NCI-H1436 (cell line): ENCODE results near the gene FGD4.
A peak's percentile ranks its signal among the peaks of the same experiment; 100 is the strongest.

ENCODE experiments used
- DNase-seq: peaks from one replicate; lab custom pipeline; 2025; lab: John Stamatoyannopoulos, UW

Gene FGD4

DNA sequence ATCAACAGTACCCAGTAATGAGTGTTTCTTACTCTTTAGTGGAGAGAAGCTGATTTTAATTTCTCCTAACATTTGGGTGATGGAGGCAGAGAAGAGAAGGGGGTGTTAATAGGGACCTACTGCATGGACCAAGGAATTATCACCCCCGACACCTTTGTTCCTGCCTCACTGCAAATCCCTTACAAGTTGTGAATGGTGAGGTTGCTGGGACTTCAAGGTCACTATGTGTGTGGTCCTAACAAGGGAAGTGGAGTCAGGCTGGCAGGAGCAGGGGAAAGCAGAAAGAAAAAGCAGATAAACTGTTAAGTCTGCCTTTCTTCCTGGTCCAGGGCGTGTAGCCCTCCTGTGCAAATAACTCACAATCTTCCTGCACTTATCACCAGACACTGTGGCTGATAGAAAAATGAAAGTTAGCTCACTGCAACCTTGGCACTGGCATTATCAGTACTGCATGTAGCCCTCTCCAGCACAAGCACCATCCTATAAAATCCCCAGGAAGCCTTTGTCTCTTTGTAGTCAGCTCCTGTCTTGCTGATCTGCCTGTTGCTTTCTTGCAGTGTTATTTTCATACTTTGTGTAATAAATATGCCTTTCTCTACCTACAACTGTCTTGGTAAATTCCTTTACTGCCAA is 167.4 kb downstream of the FGD4 start:
- DNase-seq, result no peak

DNA sequence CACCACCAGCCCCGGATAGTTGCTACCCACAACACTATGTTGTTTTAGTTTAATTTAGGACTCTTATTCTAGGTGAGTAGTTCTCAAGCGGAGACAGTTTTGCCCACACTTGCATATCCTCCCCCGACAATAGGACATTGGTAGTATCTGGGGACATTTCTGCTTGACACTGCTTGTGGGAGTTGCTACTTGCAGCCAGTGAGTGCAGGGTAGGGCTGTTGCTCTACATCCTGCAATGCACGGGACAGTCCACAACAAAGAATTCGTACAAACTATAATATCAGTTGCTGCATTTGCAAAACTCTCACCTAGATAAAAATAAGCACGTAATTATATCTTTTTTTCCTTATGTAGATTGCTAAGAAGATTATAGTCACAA is 167.9 kb downstream of the FGD4 start:
- no peak for DNase-seq

DNA sequence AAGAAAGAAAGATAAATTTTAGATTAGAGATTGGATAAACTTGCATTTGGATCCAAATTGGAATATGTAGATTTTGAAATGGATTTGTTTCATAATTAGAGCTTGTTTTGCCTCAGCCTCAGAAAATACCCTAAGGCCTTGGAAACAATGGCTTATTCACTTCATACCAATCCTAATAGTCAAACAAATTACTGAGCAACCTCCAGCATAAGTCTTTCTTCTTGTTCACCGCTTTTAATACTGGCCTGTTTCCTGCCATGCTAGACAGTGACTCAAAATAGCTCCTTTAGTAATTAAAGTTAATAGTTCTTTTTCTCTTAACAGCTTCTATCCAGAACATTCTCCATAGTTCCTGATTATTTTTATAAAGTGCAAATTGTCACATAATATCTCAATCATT is 168.9 kb downstream of the FGD4 start:
- DNase-seq, result peak; percentile 38

DNA sequence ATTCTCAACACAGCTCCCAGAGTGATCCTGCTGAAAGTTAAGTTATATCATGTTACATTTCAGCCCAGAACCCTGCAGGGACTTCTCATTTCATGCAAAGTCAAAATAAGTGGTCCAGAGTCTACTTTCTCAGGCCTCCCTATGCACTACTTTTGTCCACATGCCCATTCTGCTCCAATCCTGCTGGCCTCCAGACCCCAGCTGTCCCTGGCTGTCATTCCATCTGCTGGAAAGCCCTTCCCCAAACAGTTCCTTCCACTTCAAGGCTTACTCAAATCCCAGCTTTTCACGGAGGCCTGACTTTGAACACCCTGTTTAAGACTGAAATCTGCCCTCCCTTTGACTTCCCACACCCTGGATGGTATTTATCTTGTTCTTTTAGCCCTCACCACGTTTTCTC is 169.9 kb downstream of the FGD4 start:
- no peak for DNase-seq

DNA sequence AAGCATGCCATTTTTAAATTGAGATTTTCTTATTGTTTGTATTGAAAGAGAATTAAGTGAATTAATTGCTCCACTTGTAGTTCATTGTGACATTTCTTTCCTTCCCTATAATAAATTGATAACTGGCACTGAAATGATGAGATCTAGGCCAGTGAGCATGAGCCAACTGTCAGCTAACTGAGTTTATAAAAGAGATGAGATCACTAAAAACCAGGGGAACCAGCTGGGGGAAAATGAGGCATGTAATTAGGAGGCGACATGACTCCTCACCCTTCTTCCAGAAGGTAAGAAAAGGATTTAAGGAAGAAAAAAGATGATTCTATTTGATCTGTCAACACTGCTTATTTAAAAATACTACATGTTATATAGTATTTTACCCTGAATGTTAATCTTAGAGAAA is 175.2 kb downstream of the FGD4 start:
- no peak for DNase-seq

DNA sequence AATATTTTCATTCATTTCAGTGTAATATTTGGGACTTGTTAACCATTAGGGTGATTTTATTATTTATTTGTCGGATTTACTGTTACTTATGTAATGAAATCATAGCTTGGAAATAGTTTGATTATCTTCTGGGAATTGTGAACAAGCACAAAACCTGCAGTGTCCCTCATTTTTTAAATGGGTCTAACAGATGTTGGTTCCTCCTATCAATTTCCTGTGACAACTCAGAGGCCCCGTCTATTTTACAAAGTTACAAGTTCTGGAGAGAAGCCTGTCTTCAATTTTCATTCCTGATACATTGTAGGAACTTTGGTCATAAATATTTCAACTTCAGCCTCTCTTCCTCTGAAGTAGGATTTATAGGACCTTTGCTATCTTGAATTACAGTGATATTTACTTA is 178.0 kb downstream of the FGD4 start:
- no peak for DNase-seq

DNA sequence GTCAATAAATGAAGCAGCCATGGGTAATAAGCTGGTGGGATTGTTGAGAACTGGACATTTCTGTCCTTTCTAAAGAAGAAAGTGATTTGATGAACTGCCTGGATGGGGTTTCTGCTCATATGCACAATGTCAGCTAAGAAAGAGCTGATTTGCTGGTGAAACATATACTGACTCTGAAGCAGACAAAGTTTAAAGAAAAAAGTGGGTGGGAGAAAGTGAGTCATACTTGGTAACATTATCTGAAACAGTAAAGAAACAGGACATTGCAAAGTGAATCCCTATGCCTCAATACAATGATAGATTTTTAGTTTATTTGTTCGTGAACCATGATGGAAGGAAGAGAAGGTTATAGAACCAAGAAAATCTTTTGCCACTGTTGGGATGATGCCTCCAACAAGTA is 184.2 kb downstream of the FGD4 start:
- no peak for DNase-seq

DNA sequence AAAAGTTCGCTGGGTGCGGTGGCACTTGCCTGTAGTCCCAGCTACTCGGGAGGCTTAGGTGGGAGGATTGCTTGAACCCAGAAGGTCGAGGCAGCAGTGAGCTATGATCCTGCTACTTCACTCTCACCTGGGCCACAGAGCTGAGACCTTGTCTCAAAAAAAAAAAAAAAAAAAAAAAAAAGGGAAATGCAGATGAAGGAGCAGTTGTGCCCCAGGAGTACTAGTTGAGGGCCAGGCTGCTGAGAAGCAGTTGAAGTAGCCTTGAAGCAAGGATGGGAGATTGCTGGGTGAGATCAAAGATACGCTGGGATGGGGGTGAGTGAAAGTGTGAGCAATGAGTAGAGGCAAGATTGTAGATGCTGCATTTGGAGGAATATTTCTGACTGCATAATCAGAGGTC is 186.3 kb downstream of the FGD4 start:
- no peak for DNase-seq

DNA sequence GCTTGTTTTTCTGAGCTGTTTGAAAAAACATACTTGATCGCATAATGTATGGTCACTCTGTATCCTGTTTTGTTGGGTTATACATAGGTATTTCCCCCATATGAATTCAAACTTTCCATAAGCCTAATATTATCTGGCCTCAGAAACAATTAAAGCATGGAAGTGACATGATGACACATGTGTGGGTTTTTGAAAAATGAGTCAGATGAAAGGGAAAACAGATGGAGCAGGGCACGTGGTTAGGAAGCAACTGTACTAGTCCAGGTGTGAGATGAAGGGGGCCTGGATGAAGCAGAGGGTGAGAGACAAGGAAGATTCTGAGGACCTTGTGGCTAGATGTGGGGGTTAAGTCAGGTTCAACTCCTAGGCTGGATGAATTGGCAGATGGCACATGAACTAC is 187.0 kb downstream of the FGD4 start:
- no peak for DNase-seq

DNA sequence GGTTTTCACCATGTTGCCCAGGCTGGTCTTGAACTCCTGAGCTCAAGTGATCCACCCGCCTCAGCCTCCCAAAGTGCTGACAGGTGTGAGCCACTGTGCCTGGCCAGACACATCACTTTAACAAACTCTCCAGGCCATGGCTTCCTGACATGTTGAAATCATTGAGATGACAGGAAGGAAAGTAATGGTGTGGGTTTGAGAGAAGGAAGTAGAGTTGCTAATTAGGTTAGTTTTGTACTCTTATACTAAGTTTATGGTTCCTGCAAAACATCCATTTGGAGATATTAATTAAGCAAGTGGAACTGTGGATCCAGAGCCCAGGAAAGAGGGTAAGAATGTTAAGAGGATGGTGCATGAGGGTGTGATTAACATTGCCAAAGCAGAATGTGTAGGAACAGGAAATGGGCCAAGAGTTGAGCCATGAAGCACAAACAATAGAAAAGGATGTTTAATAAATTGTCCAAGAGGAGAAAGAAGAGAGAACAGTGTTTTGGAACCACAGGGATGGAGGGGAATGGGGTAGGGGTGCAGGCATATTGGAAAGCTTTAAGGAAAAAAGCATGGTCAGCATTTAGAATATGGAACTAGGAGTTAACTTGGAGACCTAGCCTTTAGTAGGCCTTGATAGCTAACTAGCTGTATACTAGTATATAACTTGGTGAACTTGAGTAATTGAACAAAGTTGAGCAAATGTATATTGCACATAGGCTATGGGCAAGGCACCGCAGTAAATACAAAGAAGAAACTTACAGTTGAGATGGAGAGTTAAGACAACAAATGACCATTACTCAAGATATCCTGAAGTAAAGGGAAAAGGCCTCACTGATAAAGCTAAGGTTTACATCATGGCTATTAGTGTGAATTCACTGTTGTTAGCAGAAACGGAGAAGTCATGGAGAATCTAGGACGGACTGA is 188.5 kb downstream of the FGD4 start:
- DNase-seq, result no peak

DNA sequence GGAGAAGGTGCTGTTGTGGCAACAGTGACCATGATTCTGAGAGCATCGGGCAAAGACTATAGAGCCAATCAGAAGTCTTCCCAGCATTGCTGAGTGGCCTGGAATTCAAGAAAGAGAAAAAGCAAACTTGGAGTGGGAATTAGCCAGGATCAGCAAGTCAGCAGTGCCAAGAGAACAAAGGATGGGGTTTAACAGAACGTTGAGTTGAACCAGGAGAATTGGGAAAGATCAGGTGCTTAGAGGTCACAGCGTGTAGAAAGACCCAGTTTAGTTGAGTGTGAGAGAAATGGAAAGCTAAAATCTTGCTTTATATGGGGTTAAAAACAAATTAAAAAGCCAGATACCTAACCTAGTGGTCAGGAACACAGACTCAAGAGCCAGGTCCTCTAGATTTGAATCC is 189.2 kb downstream of the FGD4 start:
- DNase-seq, result no peak

DNA sequence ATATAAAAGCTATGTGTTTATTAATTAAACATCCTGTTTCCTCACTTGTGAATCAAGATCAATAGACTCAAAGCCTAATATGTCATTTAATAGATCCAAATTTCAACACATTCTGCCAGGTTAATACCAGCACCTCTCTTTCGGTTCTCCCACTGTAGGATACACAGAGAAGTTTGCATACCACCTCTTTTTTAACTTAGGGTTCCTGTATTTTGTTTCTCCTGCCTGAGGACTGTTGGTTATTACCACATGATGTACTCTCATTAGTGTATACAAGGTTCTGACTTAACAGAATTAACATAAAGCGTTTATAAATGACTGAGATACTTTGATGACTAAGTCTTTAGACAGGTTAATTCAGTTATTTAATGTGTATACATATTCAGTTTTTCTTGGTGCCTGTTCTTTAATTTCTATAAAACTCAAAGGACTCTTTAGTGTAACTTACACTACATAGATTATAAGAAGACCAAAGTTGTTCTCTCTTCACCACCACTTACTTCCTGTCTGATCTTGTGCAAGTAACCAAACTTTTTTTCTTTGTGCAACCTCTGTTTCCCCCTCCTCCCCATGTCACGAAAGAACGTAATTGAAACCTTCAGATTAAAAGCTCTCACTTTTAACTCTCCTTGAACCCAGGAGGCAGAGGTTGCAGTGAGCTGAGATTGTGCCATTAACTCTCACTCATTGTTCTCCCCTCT is 190.0 kb downstream of the FGD4 start:
- DNase-seq, result no peak

DNA sequence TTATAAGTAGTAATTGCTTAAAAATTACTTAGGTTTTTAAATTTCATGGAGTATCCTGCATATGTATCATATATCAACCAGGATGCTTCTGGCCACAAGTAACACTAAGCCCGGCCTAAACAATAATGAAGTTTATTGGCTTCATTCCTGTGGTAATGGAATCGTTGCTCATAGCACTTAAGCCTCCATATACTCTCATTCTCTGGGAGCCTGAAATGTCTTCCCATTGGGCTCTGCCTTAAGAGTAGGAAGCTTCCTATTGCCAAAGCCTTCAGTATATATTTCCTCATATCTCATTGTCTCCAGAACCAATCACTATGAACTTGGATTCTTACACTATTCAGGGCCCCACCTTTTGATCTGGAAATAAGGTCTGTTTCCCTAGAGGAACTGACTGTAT is 195.9 kb downstream of the FGD4 start:
- DNase-seq, result no peak

DNA sequence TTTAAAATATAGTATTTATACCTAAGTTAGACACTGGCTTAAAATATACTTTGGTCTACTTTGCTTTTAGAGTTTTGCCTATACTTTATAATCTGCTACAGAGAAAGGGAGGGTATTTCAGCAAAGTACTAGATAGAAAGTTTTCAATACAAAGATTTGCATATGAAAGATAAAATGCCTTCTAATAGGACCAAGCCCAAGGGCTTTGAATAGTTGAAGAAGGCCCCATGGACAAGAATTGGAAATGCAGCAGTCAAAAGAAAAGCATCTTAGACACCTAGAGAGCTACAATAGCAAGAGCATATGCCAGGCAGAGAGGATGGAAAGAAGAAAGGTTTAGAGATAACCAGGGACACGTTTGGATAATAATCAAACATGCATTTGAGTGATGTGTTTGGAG is 196.7 kb downstream of the FGD4 start:
- no peak for DNase-seq

DNA sequence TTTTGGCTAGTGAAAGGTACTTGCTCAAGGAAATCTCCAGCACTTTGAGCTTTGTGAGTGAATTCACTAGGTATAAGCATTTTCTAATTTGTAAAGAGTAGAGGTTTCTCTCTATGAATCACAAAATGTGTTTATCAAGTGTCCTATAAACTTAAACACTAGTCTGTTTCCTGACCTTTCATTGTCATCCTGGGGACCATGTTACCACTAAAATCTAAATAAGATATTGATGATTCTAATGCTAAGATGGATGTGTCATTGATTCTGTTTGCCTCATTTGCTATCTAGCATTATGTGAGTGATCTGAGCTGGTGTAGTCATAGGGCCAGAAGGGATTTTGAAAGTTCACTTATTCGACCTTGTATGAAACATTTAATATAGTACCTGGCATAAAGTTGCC is 199.3 kb downstream of the FGD4 start:
- DNase-seq, result no peak

DNA sequence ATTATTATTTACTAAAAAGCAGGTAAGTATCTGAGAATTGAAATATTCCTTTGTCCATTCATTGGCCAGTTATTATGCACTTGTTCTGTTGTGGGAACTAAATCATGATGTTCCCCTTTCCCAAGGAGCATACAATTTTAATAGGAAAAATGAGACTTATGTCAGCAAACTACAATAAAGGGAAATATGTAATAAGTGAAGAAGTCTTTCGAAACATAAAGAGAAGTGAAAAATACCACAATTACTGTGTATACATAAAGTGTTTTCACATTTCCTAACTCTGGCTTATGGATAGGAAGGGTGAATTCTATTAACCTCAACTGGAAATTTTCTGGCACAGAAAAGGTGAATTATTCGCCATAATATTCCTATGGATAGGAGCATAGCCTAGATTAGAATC is 201.3 kb downstream of the FGD4 start:
- no peak for DNase-seq

DNA sequence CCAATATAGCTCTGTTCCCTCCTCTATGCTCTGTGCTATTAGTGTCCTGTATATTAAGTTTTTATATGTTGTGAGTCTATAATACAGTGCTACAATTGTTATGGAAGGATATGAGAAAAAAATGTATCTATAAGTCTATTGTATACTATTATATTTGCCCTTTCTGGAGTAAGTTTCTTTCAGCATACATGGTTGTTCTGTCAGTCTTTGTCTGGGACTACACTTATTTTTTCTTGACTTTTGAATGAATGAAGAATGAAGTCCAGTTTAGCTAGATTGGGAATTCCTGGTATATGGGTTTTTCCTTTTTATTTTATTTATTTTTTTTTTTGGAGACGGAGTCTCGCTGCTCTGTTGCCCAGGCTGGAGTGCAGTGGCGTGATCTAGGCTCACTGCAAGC is 203.7 kb downstream of the FGD4 start:
- DNase-seq, result no peak

DNA sequence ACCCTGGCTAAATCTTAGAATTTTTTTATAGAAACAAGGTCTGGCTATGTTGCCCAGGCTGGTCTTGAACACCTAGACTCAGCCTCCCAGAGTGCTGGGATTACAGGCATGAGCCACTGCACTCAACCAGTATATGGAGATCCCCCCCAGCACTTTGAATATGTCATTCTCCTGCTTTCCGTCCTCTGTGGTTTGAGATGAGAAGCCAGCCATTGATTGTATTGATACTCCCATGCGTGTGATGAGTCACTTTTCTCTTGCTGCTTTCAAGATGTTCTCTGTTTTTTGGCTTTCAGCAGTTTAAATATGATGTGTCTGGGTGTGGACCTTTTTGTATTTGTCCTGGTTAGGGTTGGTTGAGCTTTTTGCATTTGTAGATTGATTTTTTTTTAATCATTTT is 204.5 kb downstream of the FGD4 start:
- no peak for DNase-seq

DNA sequence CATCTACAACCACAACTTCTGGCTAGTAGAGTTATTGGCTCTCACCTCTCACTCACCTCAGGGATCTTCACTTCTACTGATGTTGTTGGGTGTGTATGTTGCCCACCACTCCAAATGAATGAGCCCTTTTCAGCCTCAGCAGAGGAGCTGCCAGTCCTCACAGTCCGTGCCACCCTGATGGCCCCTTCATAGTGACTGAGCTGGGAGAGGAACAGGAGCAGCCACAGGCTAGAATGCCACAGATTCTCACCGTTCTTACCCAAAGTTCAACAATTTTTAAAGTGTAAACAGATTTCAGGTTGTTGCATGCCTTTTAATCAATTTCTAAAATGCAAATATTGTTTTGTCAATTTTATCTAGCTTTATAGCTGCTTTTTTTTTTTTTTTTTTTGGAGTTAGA is 205.2 kb downstream of the FGD4 start:
- no peak for DNase-seq

DNA sequence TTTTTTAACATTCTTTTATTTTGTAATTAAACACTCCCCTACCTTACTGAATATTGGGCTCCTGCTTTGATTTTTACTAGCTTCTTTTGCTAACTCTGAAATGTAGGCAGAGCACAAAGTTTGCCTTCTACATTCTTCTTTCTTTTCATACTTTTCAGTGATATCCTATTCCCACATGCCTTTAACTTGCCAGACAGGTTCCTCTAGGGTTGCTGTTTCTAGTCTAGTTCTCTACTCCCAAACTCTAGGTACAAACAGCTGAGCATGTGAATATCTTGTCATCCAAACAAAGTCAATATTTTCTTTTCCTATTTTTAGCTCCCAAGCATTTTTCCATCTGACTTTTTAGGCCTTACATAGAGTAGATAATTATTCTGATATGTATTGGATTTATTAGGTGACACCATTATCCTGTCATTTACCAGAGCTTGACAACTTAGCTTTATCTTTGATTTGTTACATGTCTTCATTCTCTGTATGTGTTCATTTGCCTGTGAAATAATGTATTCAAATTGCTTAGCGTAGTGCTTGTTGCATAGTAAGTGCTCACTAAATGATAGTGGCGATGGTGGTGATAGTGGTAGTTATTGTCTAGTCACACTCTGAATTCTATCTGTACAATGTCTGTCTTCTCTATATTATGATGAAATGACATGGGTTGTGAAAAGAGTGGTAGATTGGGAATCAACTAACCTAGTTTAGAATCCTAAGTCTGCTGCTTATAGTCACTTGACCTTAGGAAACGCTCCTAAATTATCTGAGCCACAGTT is 206.2 kb downstream of the FGD4 start:
- no peak for DNase-seq

DNA sequence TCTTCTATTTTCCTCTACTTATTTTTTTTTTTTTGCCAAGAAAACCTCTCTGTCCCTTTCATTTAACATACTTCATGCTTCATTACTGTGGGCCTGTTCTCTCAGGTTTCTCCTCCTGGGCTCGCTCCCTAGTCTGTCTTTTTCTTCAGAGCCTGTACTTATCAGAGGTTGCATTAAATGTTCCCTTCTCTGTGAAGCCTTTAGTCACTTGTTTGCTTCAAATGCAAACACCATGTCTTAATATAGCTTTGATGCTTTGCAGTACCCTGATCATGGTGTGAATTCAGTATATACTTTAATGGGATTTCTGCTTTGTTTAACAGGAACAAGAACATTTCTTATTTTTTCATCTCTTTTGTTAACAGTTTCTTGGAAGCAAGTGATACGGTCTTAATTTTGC is 207.1 kb downstream of the FGD4 start:
- DNase-seq, result no peak

DNA sequence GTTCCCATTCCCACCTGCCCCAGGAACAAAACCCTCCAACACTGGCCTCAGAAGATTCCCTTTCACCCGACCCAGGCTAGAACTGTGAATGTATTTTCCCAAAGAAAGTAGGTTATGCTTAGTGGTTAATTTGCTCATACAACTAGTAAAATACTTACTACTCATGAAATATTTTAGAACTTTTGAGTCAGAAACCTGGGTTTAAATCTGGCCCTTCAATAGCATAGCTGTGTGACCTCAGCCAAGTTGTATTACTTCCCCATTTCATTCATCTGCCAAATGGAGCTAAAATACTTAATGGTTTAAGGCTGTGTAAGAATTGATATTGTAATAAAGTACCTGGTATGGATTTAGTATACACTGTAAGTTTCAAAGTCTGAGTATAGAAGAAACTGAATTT is 210.6 kb downstream of the FGD4 start:
- no peak for DNase-seq
